Suppressor macrophage treated with lipopolysaccharide for 1 hour (primary cell): Measurements from ENCODE around the gene PCSK6.
"Not testable (repeated sequence)": the region's sequence is repeated elsewhere in the genome, so short reads cannot be mapped to it uniquely, and the experiment has no call there.

Experiments
- DNase-seq, 3 donors: peaks; one replicate each; pipeline ENCODE4 v3.0.0-alpha.2; 2020 to 2022

The PCSK6 gene

DNA sequence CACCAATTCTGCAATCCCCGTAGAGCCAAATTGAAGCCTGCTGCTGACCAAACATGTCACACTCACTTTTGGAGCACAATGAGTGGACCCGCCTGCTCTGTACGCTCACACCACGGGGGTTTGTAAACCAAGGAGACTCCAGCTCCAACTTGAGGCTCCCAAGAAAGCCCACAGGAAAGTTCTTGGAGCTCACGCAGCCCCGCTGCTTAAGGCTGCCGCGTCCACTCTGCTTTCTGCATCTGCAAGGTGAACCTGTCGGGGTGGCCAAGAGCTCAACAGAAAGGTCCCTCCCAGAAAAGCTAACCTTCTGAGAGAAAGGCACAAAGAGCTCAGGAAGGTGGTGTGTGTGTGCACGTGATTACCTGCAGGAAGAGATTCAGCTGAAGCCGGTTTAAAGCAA lies 94.9 kb downstream of the PCSK6 start:
- no peak for DNase-seq

GRCh38 chr15:101394056-101394630 lies 95.4 kb downstream of the PCSK6 start:
- DNase-seq: no peak

DNA sequence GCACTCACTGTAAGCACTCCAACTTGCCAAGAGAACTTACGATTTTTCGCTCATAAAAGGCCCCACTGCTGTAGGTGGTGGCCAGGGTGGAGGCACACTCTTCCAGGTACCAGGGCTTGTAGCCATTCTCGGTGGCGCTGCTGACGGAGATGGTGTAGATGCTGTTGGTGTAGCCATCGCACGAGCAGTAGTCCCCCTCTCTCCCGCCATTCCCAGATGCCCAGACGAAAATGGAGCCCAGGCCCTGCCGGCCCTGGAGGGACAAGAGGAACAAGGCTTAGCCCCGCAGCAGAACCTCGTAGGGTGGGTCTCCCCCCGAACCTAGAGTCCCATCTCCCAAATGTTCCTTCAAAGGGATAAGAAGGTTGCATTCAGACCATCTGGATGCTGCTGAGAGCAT lies 96.3 kb downstream of the PCSK6 start:
- no peak for DNase-seq

GRCh38 chr15:101391981-101392640 lies 97.4 kb downstream of the PCSK6 start:
- no peak for DNase-seq

DNA sequence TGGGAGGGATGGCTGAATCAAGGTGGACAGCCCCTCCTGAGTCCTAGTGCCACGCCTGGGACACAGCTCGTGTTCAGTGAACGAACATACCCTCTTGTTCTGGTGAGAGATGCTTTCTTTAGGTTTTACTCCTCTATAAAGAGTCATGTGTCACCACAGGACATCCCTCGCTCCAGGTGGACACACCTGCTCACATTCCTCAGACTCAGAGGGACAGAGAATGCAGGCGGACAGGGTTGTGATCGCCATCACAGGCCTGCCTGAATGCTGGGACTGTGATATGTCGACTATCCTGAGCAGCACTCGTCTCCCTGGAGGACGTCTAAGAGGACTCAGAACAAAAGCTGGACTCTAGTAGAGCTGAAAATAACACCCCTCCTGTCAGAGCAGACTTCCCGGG lies 98.1 kb downstream of the PCSK6 start:
- DNase-seq: no peak

DNA sequence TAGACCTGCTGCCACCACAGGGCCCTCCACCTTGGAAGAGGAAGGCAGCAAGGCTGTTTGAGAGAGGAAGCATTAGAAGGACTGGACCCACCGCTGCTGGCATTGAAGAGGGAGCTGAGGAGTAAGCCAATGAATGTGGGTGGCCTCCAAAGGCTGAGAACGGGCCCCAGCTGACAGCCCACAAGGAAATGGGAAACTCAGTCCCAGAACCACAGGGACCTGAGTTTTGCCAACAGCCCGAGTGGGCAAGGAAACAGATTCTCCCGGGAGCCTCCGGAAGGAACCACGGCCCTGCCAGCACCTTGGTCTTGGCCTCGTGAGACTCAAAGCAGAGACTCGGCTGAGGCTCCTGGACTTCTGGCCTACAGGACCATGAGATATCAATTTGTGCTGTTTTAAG lies 99.0 kb downstream of the PCSK6 start:
- no peak for DNase-seq

DNA sequence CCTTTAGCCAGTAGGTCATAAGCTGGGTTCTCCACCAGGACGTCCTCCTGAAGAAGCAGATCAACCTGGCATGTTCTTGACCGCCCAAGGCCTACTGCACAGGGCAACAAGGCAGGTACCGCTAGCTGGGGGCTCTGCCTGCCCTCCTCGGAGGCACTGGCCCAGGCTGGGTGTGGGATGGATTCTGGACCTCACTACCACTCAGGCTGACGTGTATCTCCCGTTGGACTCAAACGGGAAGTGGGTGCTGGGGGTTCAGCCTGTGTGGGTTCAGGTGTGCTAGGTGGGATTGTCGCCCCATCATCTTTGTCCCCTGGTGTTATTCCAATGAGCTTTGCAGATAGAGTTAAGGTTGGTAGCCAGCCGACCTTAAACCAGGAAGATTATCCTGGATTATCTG lies 99.4 kb downstream of the PCSK6 start:
- no peak for DNase-seq

GRCh38 chr15:101389362-101389761 lies 100.1 kb downstream of the PCSK6 start:
- no peak for DNase-seq

- DNase-seq: no peak
Measured at GRCh38 chr15:101388046-101388445, 101.5 kb downstream of the PCSK6 start.

DNA sequence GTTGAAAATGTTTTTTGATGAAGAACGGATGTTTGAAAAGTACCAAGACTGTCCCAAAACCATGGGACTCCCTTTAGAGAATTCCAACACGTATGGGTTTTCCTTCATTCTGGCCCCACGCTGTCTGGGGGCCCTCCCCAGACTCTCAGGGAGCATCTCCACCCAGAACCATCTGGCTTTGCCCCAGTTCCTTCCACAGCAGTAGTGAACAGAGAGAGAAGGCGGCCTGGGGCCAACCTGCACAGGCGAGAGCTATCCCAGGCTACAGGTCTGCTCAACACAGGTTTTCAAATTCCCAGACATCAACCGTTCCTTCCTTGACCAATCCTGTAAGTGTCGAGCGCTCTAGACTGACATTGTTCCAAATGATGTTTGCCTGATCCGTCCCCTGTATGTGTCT lies 101.9 kb downstream of the PCSK6 start:
- no peak for DNase-seq

GRCh38 chr15:101386967-101387366 lies 102.5 kb downstream of the PCSK6 start:
- no peak for DNase-seq

DNA sequence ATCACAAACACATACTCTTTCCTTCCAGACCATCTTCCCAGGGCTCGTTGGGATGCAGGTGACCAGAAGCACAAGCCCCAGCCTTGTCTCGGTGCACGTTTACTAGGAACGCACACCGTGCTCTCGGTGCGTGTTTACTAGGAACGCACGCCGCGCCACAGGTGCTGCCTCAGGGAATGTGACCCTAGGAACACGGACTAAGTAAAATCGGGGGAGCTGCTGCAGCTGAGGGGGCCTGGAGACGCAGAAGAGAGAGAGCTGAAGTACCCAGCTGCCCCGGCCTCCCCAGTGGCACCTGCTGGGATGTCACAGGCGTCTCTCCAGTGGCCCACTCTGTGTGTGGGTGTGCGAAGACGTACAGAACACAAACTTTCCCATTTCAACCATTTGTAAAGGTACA lies 103.5 kb downstream of the PCSK6 start:
- DNase-seq: no peak

DNA sequence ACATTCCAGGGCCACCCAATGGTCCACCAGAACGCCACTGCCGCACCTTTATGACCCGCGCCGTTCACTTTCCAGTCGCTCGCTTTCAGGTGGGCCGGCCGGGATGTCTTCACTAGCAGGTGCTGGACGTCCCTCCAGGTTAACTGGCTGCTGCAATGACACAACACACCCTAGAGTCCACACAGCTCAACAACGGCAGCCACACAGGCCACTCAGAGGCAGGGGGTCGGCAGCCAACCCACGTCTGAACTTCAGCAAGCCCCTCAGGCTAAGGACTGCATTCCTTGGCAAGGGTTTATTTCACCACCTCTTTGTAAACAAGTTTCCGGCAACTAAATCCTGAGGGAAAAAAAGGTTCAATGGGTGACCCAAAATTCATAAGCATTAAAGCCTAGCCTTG lies 105.2 kb downstream of the PCSK6 start:
- DNase-seq: no peak

- DNase-seq: no peak
Measured at GRCh38 chr15:101382544-101382943, 107.0 kb downstream of the PCSK6 start.

DNA sequence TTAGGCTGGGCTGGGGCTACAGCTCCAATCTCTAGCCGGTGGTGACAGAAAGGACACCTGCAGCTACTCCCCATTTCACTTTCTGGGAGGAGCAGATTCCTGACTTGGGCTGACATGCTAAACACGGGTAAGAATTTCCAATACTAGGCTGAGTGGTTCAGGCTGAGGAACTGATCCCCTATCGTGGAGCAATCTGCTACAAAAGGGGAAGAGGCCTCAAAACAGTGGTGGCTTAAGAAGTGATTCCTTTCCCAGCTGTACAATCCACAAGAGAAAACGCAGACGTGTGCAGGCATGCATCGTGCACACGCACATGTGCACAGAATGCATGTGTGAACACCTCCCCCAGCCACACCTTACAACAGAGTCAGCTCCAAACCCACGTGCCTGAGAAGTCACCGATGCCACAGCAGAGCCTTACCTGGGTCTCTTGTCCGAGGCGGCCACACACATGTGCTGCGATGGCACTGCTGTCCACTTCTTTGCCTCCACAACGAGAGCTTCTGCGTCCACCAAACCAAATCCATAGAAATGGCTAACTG lies 107.8 kb downstream of the PCSK6 start:
- DNase-seq: peak in 2 of 3 donors; percentile 10 to 26

DNA sequence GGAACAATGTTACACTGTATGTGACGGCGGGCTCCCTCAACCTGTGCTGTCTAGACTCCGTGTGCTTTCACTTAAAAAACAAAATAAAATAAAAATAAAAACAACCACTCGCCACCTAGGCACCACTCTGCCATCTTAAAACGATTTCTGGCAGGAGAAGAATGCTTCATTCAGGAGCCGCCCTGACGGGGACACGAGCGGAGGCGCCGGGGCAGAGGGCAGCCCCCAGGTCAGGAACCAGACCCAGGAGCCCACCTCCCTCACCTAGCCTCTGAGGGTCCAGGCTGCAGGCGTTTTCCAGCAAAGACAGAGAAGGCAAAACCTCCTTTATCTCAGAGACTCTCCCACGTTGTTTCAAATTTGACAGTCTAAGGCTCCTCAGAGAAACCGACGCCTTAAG lies 109.4 kb downstream of the PCSK6 start:
- no peak for DNase-seq

DNA sequence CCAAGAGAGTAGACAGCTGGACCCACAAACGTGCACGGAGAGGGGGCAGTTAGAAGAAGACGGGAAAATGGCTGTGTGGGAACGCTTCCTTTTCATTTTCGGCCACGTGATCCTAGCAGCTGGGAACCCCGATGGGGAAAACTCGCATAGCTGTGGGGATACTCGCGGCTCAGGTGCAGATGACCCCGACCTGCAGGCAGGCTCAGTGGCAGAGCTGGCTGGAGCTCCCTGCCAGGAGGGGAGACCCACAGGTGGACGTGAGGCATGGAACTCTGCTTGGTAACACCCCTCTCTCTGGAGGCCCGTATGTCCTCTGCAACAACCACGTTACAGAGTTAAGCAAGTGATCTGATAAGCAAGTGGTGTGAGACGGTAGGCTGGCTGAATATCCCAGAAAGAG lies 109.9 kb downstream of the PCSK6 start:
- no peak for DNase-seq

GRCh38 chr15:101378879-101379278 lies 110.6 kb downstream of the PCSK6 start:
- no peak for DNase-seq

DNA sequence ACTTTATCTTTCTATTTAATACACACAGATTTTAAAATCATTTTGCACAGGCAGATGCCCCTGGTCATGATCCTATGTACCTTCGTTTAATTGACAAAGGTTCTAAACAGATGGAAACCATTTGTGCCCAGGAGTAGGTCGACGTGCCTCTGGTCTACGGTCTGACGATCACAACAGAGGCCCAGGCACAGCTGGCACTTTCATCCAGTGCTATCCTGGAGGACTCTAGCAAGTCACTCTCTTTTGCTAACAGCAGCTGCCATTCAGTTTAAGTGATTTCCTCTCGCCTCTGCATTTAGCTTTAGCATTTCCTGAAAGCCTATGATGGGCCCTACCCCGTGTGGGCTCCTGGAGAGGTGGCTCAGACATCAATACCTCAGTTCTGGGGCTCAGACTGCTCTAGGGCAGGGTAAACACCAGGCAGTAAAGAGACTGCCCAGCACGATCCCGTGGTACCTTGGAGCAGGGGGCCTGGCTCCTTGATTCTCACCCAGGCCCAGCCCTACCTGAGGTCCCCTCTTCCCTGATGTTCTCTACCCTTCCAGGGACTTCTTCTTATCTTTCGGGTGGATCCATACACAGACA lies 111.2 kb downstream of the PCSK6 start:
- no peak for DNase-seq

GRCh38 chr15:101376615-101377395 lies 112.7 kb downstream of the PCSK6 start:
- no peak for DNase-seq

DNA sequence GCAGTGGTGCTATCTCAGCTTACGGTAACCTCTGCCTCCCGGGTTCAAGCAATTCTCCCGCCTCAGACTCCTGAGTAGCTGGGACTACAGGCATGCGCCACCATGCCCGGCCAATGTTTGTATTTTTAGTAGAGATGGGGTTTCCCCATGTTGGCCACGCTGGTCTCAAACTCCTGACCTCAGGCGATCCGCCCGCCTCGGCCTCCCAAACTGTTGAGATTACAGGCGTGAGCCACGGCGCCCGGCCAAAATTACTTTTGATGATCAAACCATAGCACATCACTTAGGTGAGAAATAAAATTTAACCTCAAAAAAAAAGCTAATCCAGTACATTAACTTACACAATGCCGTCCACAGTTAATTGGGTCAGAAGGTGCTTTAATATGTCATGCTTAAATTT lies 114.5 kb downstream of the PCSK6 start:
- not testable (repeated sequence) for DNase-seq

GRCh38 chr15:101374326-101374725 lies 115.2 kb downstream of the PCSK6 start:
- no peak for DNase-seq

GRCh38 chr15:101373577-101373976 lies 115.9 kb downstream of the PCSK6 start:
- DNase-seq: no peak
